Effector CD8-positive, alpha-beta T cell (primary cell): ENCODE data around the gene RPTOR.
"Not testable (repeated sequence)": the region's sequence is repeated elsewhere in the genome, so short reads cannot be mapped to it uniquely, and the experiment has no call there.

Source experiments
- DNase-seq: peaks from one replicate; lab custom pipeline; 2025; lab: John Stamatoyannopoulos, UW

RPTOR gene

GRCh38 chr17:80618304-80618703 is 73.7 kb downstream of the RPTOR start:
- DNase-seq: no peak

GRCh38 chr17:80619535-80620235 is 75.0 kb downstream of the RPTOR start:
- no peak for DNase-seq

- no peak for DNase-seq
Observed at GRCh38 chr17:80621335-80621996, 76.8 kb downstream of the RPTOR start.

- DNase-seq: no peak
Observed at GRCh38 chr17:80621997-80622357, 77.3 kb downstream of the RPTOR start.

- no peak for DNase-seq
Observed at GRCh38 chr17:80624864-80625263, 80.2 kb downstream of the RPTOR start.

GRCh38 chr17:80625627-80626026 is 81.0 kb downstream of the RPTOR start:
- DNase-seq: no peak

- DNase-seq: not testable (repeated sequence)
Observed at GRCh38 chr17:80628881-80629280, 84.2 kb downstream of the RPTOR start.

- no peak for DNase-seq
Observed at GRCh38 chr17:80629298-80630028, 84.8 kb downstream of the RPTOR start.

GRCh38 chr17:80630560-80631120 is 86.0 kb downstream of the RPTOR start:
- no peak for DNase-seq

GRCh38 chr17:80631142-80632045 is 86.8 kb downstream of the RPTOR start:
- no peak for DNase-seq

- DNase-seq: no peak
Observed at GRCh38 chr17:80632046-80632581, 87.5 kb downstream of the RPTOR start.

- no peak for DNase-seq
Observed at GRCh38 chr17:80633207-80633606, 88.6 kb downstream of the RPTOR start.

- no peak for DNase-seq
Observed at GRCh38 chr17:80633994-80634566, 89.4 kb downstream of the RPTOR start.

- DNase-seq: no peak
Observed at GRCh38 chr17:80636361-80637018, 91.9 kb downstream of the RPTOR start.

GRCh38 chr17:80637048-80637781 is 92.6 kb downstream of the RPTOR start:
- DNase-seq: no peak

GRCh38 chr17:80639658-80640057 is 95.0 kb downstream of the RPTOR start:
- no peak for DNase-seq

GRCh38 chr17:80640366-80641084 is 95.9 kb downstream of the RPTOR start:
- no peak for DNase-seq

- DNase-seq: no peak
Observed at GRCh38 chr17:80643326-80644099, 98.9 kb downstream of the RPTOR start.
